ENCODE data around the gene PRDM12.

GRCh38 chr9:130668659-130669058 lies 4.3 kb downstream of the PRDM12 start:
- TF ChIP-seq, protein P1, sequence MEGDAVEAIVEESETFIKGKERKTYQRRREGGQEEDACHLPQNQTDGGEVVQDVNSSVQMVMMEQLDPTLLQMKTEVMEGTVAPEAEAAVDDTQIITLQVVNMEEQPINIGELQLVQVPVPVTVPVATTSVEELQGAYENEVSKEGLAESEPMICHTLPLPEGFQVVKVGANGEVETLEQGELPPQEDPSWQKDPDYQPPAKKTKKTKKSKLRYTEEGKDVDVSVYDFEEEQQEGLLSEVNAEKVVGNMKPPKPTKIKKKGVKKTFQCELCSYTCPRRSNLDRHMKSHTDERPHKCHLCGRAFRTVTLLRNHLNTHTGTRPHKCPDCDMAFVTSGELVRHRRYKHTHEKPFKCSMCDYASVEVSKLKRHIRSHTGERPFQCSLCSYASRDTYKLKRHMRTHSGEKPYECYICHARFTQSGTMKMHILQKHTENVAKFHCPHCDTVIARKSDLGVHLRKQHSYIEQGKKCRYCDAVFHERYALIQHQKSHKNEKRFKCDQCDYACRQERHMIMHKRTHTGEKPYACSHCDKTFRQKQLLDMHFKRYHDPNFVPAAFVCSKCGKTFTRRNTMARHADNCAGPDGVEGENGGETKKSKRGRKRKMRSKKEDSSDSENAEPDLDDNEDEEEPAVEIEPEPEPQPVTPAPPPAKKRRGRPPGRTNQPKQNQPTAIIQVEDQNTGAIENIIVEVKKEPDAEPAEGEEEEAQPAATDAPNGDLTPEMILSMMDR (IDR thresholded peaks at IDR 0.05), result no peak
- TF ChIP-seq POLR2A (IDR thresholded peaks at IDR 0.05; ENCODE audit: low read depth) (no peak), EP300 (IDR thresholded peaks at IDR 0.05) (no peak), POLR2AphosphoS5 (IDR thresholded peaks at IDR 0.05) (no peak)
